G401 (cell line): Measurements from ENCODE around the gene TRAPPC3L. TPM values are rescaled to one million over a fixed set of nuclear protein-coding genes. Genes with fewer than 3 reads are reported as not detected.

Experiments
- DNase-seq: peaks from one replicate; pipeline ENCODE4 v3.0.0-alpha.2; 2015; ENCODE audit warnings: low spot score
- in situ Hi-C: cut with HindIII; loops from 2 replicates; pipeline ENCODE4 v1.10.0; 2016; ENCODE audit warnings: low sequenced_read_pairs, mixed read lengths
- total RNA-seq: library from RNA; depleted of rRNA; stranded (reverse); fragments of >200 nt; shearing (Covaris generic); gene quantifications from 2 replicates; pipeline ENCODE4 v1.2.3, GENCODE V29; 2014

The TRAPPC3L gene
- total RNA-seq, 1 experiment from 2014 or later = not detected

- in situ Hi-C loops = no loop called here
- DNase-seq = no peak
Measured at GRCh38 chr6:116482780-116483179, 62.7 kb downstream of the TRAPPC3L start.

- in situ Hi-C loops = no loop called here
Measured at GRCh38 chr6:116476002-116476678, 69.3 kb downstream of the TRAPPC3L start.

GRCh38 chr6:116475141-116475540 lies 70.3 kb downstream of the TRAPPC3L start:
- in situ Hi-C loops = no loop called here
- no peak for DNase-seq

More at GRCh38 chr6:116476002-116476678, 69.3 kb downstream of the TRAPPC3L start:
- DNase-seq = no peak

- in situ Hi-C loops = no loop called here
- DNase-seq = no peak
Measured at GRCh38 chr6:116472706-116473105, 72.8 kb downstream of the TRAPPC3L start.

- in situ Hi-C loops = no loop called here
- DNase-seq = no peak
Measured at GRCh38 chr6:116471531-116471930, 74.0 kb downstream of the TRAPPC3L start.

- DNase-seq = no peak
- in situ Hi-C loops = no loop called here
Measured at GRCh38 chr6:116468293-116468692, 77.2 kb downstream of the TRAPPC3L start.

GRCh38 chr6:116467514-116467913 lies 78.0 kb downstream of the TRAPPC3L start:
- no peak for DNase-seq
- in situ Hi-C loops = no loop called here

- in situ Hi-C loops = no loop called here
- no peak for DNase-seq
Measured at GRCh38 chr6:116467096-116467495, 78.4 kb downstream of the TRAPPC3L start.

GRCh38 chr6:116465246-116465645 lies 80.2 kb downstream of the TRAPPC3L start:
- no peak for DNase-seq
- in situ Hi-C loops = no loop called here

GRCh38 chr6:116463301-116463700 lies 82.2 kb downstream of the TRAPPC3L start:
- in situ Hi-C loops = no loop called here
- DNase-seq = no peak

GRCh38 chr6:116461932-116462885 lies 83.3 kb downstream of the TRAPPC3L start:
- in situ Hi-C loops = no loop called here
- DNase-seq = no peak

- in situ Hi-C loops = no loop called here
- DNase-seq = no peak
Measured at GRCh38 chr6:116461331-116461931, 84.1 kb downstream of the TRAPPC3L start, which contains the start of gene CALHM6. TSS of gene CALHM6 (plus strand) at chr6:116461375. CDS start at chr6:116461930, 555 bp downstream.

- no peak for DNase-seq
- in situ Hi-C loops = no loop called here
Measured at GRCh38 chr6:116459927-116460326, 85.6 kb downstream of the TRAPPC3L start.

GRCh38 chr6:116458264-116458663 lies 87.2 kb downstream of the TRAPPC3L start:
- no peak for DNase-seq
- in situ Hi-C loops = no loop called here

- in situ Hi-C loops = no loop called here
- DNase-seq = no peak
Measured at GRCh38 chr6:116456927-116457326, 88.6 kb downstream of the TRAPPC3L start.

GRCh38 chr6:116456106-116456505 lies 89.4 kb downstream of the TRAPPC3L start:
- in situ Hi-C loops = no loop called here
- DNase-seq = no peak

- in situ Hi-C loops = no loop called here
- no peak for DNase-seq
Measured at GRCh38 chr6:116452531-116452930, 93.0 kb downstream of the TRAPPC3L start.

GRCh38 chr6:116451916-116452315 lies 93.6 kb downstream of the TRAPPC3L start:
- in situ Hi-C loops = no loop called here
- no peak for DNase-seq

GRCh38 chr6:116450769-116451740 lies 94.4 kb downstream of the TRAPPC3L start:
- in situ Hi-C loops = no loop called here
- no peak for DNase-seq
